Adrenal gland (tissue), 5 donors: Measurements from ENCODE around the gene TRAF7.

ENCODE experiments used
- POLR2A ChIP-seq, 2 donors: fragments of 450-650 bp; IDR thresholded peaks; one replicate each; pipeline ENCODE4 v1.6.1; 2017; ENCODE audit warnings: antibody characterized with exemption in 2 of 2, mild to moderate bottlenecking in 2 of 2, moderate library complexity in 1 of 2
- TF ChIP-seq, protein P1 (sequence below), 6 experiments: fragments of 450-650 bp in 4 of 6; fragments of 200-600 bp in 2 of 6; sonication (generic) in 1 of 6; IDR thresholded peaks; 1 replicate in 5 of 6; 2 replicates in 1 of 6; pipeline versions ENCODE4 v1.5.1 to v1.8.0; 2016 to 2021; ENCODE audit warnings: antibody characterized with exemption in 6 of 6, mild to moderate bottlenecking in 2 of 6, moderate library complexity in 1 of 6
- donor health status: DM: no; HTN: no; CAD: no.

DNA sequence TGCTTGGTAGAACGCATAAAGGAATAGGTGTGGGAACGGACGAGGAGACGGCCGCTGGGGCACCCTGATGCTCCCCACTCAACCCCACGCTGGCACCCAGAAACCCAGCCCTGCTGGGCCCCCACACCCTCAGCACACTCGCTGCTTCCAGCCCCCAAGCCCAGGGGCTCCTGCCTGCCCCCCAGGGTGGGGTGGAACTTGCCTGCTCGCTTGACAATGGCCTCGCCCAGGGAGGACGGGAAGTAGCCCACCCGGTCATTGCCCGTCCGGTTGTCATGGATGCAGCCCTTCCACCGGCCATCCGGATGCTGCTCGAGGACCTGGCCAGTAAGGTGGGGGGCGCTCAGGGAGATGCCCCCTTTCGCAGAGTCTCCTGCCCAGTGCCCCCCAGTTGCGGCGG is 30.9 kb downstream of the TRAF7 start:
- TF ChIP-seq, protein P1, sequence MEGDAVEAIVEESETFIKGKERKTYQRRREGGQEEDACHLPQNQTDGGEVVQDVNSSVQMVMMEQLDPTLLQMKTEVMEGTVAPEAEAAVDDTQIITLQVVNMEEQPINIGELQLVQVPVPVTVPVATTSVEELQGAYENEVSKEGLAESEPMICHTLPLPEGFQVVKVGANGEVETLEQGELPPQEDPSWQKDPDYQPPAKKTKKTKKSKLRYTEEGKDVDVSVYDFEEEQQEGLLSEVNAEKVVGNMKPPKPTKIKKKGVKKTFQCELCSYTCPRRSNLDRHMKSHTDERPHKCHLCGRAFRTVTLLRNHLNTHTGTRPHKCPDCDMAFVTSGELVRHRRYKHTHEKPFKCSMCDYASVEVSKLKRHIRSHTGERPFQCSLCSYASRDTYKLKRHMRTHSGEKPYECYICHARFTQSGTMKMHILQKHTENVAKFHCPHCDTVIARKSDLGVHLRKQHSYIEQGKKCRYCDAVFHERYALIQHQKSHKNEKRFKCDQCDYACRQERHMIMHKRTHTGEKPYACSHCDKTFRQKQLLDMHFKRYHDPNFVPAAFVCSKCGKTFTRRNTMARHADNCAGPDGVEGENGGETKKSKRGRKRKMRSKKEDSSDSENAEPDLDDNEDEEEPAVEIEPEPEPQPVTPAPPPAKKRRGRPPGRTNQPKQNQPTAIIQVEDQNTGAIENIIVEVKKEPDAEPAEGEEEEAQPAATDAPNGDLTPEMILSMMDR (IDR thresholded peaks at IDR 0.05): no peak
- no peak for TF ChIP-seq POLR2A (IDR thresholded peaks at IDR 0.05)
